Endodermal cell (in vitro differentiated cells): ENCODE results near the gene DNAJC18. TPM values are rescaled to one million over a fixed set of nuclear protein-coding genes. Genes with fewer than 3 reads are reported as not detected.
"Not testable (repeated sequence)": the region's sequence is repeated elsewhere in the genome, so short reads cannot be mapped to it uniquely, and the experiment has no call there.

Experiments
- DNase-seq: peaks from one replicate; pipeline ENCODE4 v3.0.0-alpha.2; 2017
- H3K27ac ChIP-seq: 2 replicates; pipeline ENCODE4 v1.5.1; 2013; ENCODE audit warnings: mild to moderate bottlenecking, low read depth, low read length, moderate library complexity
- H3K27me3 ChIP-seq: 2 replicates; pipeline ENCODE4 v1.6.1; 2013; ENCODE audit warnings: mild to moderate bottlenecking, low read length, moderate library complexity; ENCODE audit not compliant: insufficient read depth, control insufficient read depth, poor library complexity, severe bottlenecking
- H3K36me3 ChIP-seq: 2 replicates; pipeline ENCODE4 v1.7.0; 2013; ENCODE audit warnings: mild to moderate bottlenecking, low read length, moderate library complexity; ENCODE audit not compliant: control insufficient read depth, insufficient read depth
- H3K4me1 ChIP-seq: one replicate; pipeline ENCODE4 v1.7.0; 2013; ENCODE audit warnings: low read length; ENCODE audit not compliant: control insufficient read depth, insufficient read depth
- H3K4me3 ChIP-seq: 2 replicates; pipeline ENCODE4 v1.5.1; 2013; ENCODE audit warnings: mild to moderate bottlenecking, low read length, moderate library complexity
- H3K9ac ChIP-seq: 2 replicates; pipeline ENCODE4 v1.6.1; 2013; ENCODE audit warnings: mild to moderate bottlenecking, low read length, moderate library complexity; ENCODE audit not compliant: poor library complexity, severe bottlenecking; ENCODE audit errors: extremely low read depth
- H3K9me3 ChIP-seq: 2 replicates; pipeline ENCODE4 v1.6.1; 2013; ENCODE audit warnings: mild to moderate bottlenecking, low read length, moderate library complexity; ENCODE audit not compliant: control insufficient read depth
- H3K27ac Mint-ChIP-seq: 2 replicates; pipeline ENCODE4 v1.8.0; 2020; ENCODE audit warnings: mixed read lengths
- H3K27me3 Mint-ChIP-seq: 2 replicates; pipeline ENCODE4 v1.8.0; 2021; ENCODE audit warnings: mild to moderate bottlenecking, mixed read lengths; ENCODE audit not compliant: insufficient read depth
- H3K36me3 Mint-ChIP-seq: 2 replicates; pipeline ENCODE4 v1.8.0; 2020; ENCODE audit warnings: low read depth, mixed read lengths
- H3K4me1 Mint-ChIP-seq: 2 replicates; pipeline ENCODE4 v1.8.0; 2020; ENCODE audit warnings: mixed read lengths
- H3K4me3 Mint-ChIP-seq: 2 replicates; pipeline ENCODE4 v1.8.0; 2020; ENCODE audit warnings: mild to moderate bottlenecking, moderate library complexity, mixed read lengths
- H3K9me3 Mint-ChIP-seq: 2 replicates; pipeline ENCODE4 v1.8.0; 2020; ENCODE audit warnings: mild to moderate bottlenecking, mixed read lengths
- CTCF ChIP-seq: fragments of 200-600 bp; sonication (generic); conservative IDR thresholded peaks from 2 replicates; pipeline ENCODE4 v1.5.0; 2021; ENCODE audit warnings: antibody characterized with exemption, mild to moderate bottlenecking
- WGBS, 2 experiments: methylation state at CpG; one replicate each; pipeline versions ENCODE4 v1.1.5 to v1.1.7; 2013; ENCODE audit warnings: missing lambda C conversion rate in 2 of 2, mixed read lengths in 1 of 2; ENCODE audit not compliant: insufficient coverage in 1 of 2, insufficient read length in 1 of 2; 5-methylcytosine and 5-hydroxymethylcytosine counted together
- total RNA-seq, 2 donors: library from RNA; stranded (reverse); fragmentation: NEBNext Ultra II Directional in 1 of 2; extraction: Animal tissue kit (Norgen Biotek cat#: 25700) in 1 of 2; gene quantifications; 2 replicates in 1 of 2; 3 replicates in 1 of 2; pipeline ENCODE4 v1.2.1, GENCODE V29; 2021

The DNAJC18 gene
- total RNA-seq, 2 donors from 2014 or later = 21.8 to 26.6 TPM

- no peak within 1 kb of the TSS for H3K4me3 ChIP-seq
- no peaks in the 10 kb centered on the region for H3K4me1 ChIP-seq
- no peaks in the 10 kb centered on the region for H3K36me3 ChIP-seq
- no peaks in the 10 kb centered on the region for H3K9me3 Mint-ChIP-seq
- 86 to 90% methylated on average over 13 to 19 of the region's 19 CpGs for WGBS, 2 experiments
- H3K9me3 ChIP-seq = no peaks in the 10 kb centered on the region
- no peak within 1 kb of the TSS for H3K9ac ChIP-seq
- no peaks in the 10 kb centered on the region for H3K27me3 ChIP-seq
- peaks cover 3% of the 10 kb centered on the region for H3K27me3 Mint-ChIP-seq
- H3K4me3 Mint-ChIP-seq = no peak within 1 kb of the TSS
- peaks cover 9% of the 10 kb centered on the region for H3K4me1 Mint-ChIP-seq
- no peak for DNase-seq
- TF ChIP-seq CTCF = no peak
- no peaks in the 10 kb centered on the region for H3K36me3 Mint-ChIP-seq
- no peak within 1 kb of the TSS for H3K27ac Mint-ChIP-seq
- H3K27ac ChIP-seq = no peak within 1 kb of the TSS
Observed at GRCh38 chr5:139482050-139482889, 42.9 kb upstream of the DNAJC18 start, which contains the start of gene STING1. TSS of gene STING1 (minus strand) at chr5:139482758. CDS start at chr5:139481704, 1,054 bp downstream.

GRCh38 chr5:139481580-139482049, 42.3 kb upstream of the DNAJC18 start:
- H3K4me3 Mint-ChIP-seq = no peak overlapping the region
- H3K27me3 Mint-ChIP-seq = peaks cover 3% of the 10 kb centered on the region

GRCh38 chr5:139481122-139481533, 41.8 kb upstream of the DNAJC18 start:
- no peak overlapping the region for H3K9ac ChIP-seq
- Mint-ChIP-seq H3K27me3 (no peaks in the 10 kb centered on the region), H3K4me3 (no peak overlapping the region), H3K27ac (no peak overlapping the region), H3K9me3 (no peaks in the 10 kb centered on the region), H3K4me1 (peaks cover 7% of the 10 kb centered on the region), H3K36me3 (no peaks in the 10 kb centered on the region)
- TF ChIP-seq CTCF = no peak
- no peaks in the 10 kb centered on the region for H3K9me3 ChIP-seq
- H3K27ac ChIP-seq = no peak overlapping the region
- no peaks in the 10 kb centered on the region for H3K36me3 ChIP-seq
- peak; percentile 53 for DNase-seq
- WGBS, 2 experiments = 90 to 95% methylated on average over 6 to 12 of the region's 12 CpGs
- no peak overlapping the region for H3K4me3 ChIP-seq
- H3K4me1 ChIP-seq = no peaks in the 10 kb centered on the region
- no peaks in the 10 kb centered on the region for H3K27me3 ChIP-seq

More at GRCh38 chr5:139481580-139482049, 42.3 kb upstream of the DNAJC18 start:
- H3K9me3 ChIP-seq = no peaks in the 10 kb centered on the region
- H3K9ac ChIP-seq = no peak overlapping the region
- Mint-ChIP-seq H3K4me1 (peaks cover 9% of the 10 kb centered on the region), H3K36me3 (no peaks in the 10 kb centered on the region), H3K27ac (no peak overlapping the region), H3K9me3 (no peaks in the 10 kb centered on the region)
- H3K27ac ChIP-seq = no peak overlapping the region
- DNase-seq = no peak
- H3K4me3 ChIP-seq = no peak overlapping the region
- H3K27me3 ChIP-seq = no peaks in the 10 kb centered on the region
- peak; percentile 26 for TF ChIP-seq CTCF
- no peaks in the 10 kb centered on the region for H3K4me1 ChIP-seq
- WGBS, 2 experiments = 85 to 88% methylated on average over 4 to 5 of the region's 5 CpGs
- H3K36me3 ChIP-seq = no peaks in the 10 kb centered on the region

GRCh38 chr5:139479729-139480128, 40.4 kb upstream of the DNAJC18 start:
- H3K9me3 ChIP-seq, H3K36me3 Mint-ChIP-seq, H3K4me3 Mint-ChIP-seq, H3K27me3 ChIP-seq, H3K4me1 Mint-ChIP-seq, H3K36me3 ChIP-seq, H3K27ac Mint-ChIP-seq, H3K4me3 ChIP-seq, H3K4me1 ChIP-seq, H3K9ac ChIP-seq, DNase-seq, H3K27me3 Mint-ChIP-seq, H3K9me3 Mint-ChIP-seq, H3K27ac ChIP-seq: not testable (repeated sequence)
- WGBS, 2 experiments = 60 to 84% methylated on average over 1 to 4 of the region's 4 CpGs
